Hepatocyte (in vitro differentiated cells): Measurements from ENCODE around the gene CELA2B. TPM values are rescaled to one million over a fixed set of nuclear protein-coding genes. Genes with fewer than 3 reads are reported as not detected.
"Not testable (repeated sequence)": the region's sequence is repeated elsewhere in the genome, so short reads cannot be mapped to it uniquely, and the experiment has no call there.

Source experiments
- DNase-seq: peaks from one replicate; pipeline ENCODE4 v3.0.0-alpha.2; 2016; ENCODE audit warnings: low spot score
- H2AFZ ChIP-seq: fragments of 200-600 bp; sonication (generic); 2 replicates; pipeline ENCODE4 v1.6.0; 2016; ENCODE audit warnings: antibody characterized with exemption, mild to moderate bottlenecking
- H3K27ac ChIP-seq: fragments of 200-600 bp; sonication (generic); 2 replicates; pipeline ENCODE4 v1.5.1; 2016; ENCODE audit warnings: mild to moderate bottlenecking
- H3K27me3 ChIP-seq: fragments of 200-600 bp; sonication (generic); 2 replicates; pipeline ENCODE4 v1.6.1; 2016
- H3K36me3 ChIP-seq: fragments of 200-600 bp; sonication (generic); replicated peaks from 2 replicates; pipeline ENCODE4 v1.5.1; 2016; ENCODE audit warnings: low read depth; ENCODE audit not compliant: insufficient read depth
- H3K4me1 ChIP-seq: fragments of 200-600 bp; sonication (generic); 2 replicates; pipeline ENCODE4 v1.5.1; 2016; ENCODE audit warnings: mild to moderate bottlenecking, moderate library complexity; ENCODE audit not compliant: insufficient read depth
- H3K4me2 ChIP-seq: fragments of 200-600 bp; sonication (generic); 2 replicates; pipeline ENCODE4 v1.6.0; 2016
- H3K4me3 ChIP-seq: fragments of 200-600 bp; sonication (generic); 2 replicates; pipeline ENCODE4 v1.5.1; 2016; ENCODE audit warnings: mild to moderate bottlenecking
- H3K79me2 ChIP-seq: fragments of 200-600 bp; sonication (generic); 2 replicates; pipeline ENCODE4 v1.6.0; 2017; ENCODE audit warnings: mild to moderate bottlenecking
- H3K9me2 ChIP-seq: fragments of 200-600 bp; sonication (generic); replicated peaks from 2 replicates; pipeline ENCODE4 v1.6.0; 2017; ENCODE audit warnings: mild to moderate bottlenecking; ENCODE audit not compliant: insufficient read depth
- H3K9me3 ChIP-seq: fragments of 200-600 bp; sonication (generic); 2 replicates; pipeline ENCODE4 v1.5.1; 2016; ENCODE audit warnings: low read depth, mild to moderate bottlenecking
- H4K20me1 ChIP-seq: fragments of 200-600 bp; sonication (generic); 2 replicates; pipeline ENCODE4 v1.6.0; 2016; ENCODE audit warnings: mild to moderate bottlenecking; ENCODE audit not compliant: insufficient read depth, poor library complexity, severe bottlenecking
- EZH2 ChIP-seq: fragments of 200-600 bp; sonication (generic); IDR thresholded peaks from 2 replicates; pipeline ENCODE4 v1.6.1; 2016; ENCODE audit warnings: antibody characterized with exemption, mild to moderate bottlenecking, borderline replicate concordance
- EZH2phosphoT487 ChIP-seq: fragments of 200-600 bp; sonication (generic); IDR thresholded peaks from one replicate; pipeline ENCODE4 v1.6.1; 2018; ENCODE audit warnings: antibody characterized with exemption, mild to moderate bottlenecking, low read depth, moderate library complexity; ENCODE audit not compliant: unreplicated experiment, severe bottlenecking
- WGBS: methylation state at CpG from one replicate; pipeline ENCODE4 v1.1.6; 2016; ENCODE audit warnings: low lambda C conversion rate; ENCODE audit errors: missing lambda C conversion rate; 5-methylcytosine and 5-hydroxymethylcytosine counted together
- polyA plus RNA-seq: library from polyadenylated mRNA; unstranded; fragments of >200 nt; fragmentation: Nextera tagmentation; extraction: Ambion mirVana; gene quantifications from 2 replicates; pipeline ENCODE4 v1.2.1, GENCODE V29; 2016
- total RNA-seq: library from RNA; depleted of rRNA; stranded (reverse); fragments of >200 nt; gene quantifications from 2 replicates; pipeline ENCODE4 v1.2.3, GENCODE V29; 2014
- TF ChIP-seq, protein P1 (sequence below): fragments of 200-600 bp; sonication (generic); IDR thresholded peaks from 2 replicates; pipeline ENCODE4 v1.5.1; 2016; ENCODE audit warnings: antibody characterized with exemption, mild to moderate bottlenecking; ENCODE audit not compliant: poor library complexity

Gene CELA2B
- total and polyA plus RNA-seq, 2 experiments from 2014 or later: 0.73 to 1.4 TPM

DNA sequence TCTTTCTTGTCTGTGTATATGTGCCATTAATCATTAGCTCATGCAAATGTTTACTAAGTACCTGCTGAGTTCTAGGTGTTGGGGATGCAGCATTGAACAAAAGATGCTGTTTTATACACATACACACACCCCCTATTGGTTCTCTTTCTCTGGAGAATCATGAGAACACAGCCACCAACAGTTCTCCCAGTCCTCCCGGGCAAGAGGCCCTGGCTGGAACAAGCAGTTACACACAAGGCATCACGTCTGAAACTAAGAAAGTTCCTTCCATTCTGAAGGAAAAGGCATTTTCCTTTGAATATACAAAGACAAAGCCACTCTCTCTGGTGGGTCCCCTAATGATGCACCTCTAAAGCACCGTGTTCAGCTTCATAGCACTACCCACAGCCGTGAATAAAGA lies 37.3 kb downstream of the CELA2B start:
- Histone ChIP-seq H3K4me3 (no peak overlapping the region), H2AFZ (no peak overlapping the region), H3K79me2 (no peaks in the 10 kb centered on the region), H3K4me1 (no peaks in the 10 kb centered on the region), H4K20me1 (no peaks in the 10 kb centered on the region), H3K9me2 (no peaks in the 10 kb centered on the region), H3K27me3 (no peaks in the 10 kb centered on the region), H3K4me2 (no peak overlapping the region), H3K27ac (no peak overlapping the region), H3K9me3 (no peaks in the 10 kb centered on the region), H3K36me3 (no peaks in the 10 kb centered on the region)
- no peak for DNase-seq
- WGBS: 89% methylated on average over 4 of the region's 4 CpGs
- TF ChIP-seq EZH2: no peak
- TF ChIP-seq EZH2phosphoT487: no peak
- TF ChIP-seq, protein P1, sequence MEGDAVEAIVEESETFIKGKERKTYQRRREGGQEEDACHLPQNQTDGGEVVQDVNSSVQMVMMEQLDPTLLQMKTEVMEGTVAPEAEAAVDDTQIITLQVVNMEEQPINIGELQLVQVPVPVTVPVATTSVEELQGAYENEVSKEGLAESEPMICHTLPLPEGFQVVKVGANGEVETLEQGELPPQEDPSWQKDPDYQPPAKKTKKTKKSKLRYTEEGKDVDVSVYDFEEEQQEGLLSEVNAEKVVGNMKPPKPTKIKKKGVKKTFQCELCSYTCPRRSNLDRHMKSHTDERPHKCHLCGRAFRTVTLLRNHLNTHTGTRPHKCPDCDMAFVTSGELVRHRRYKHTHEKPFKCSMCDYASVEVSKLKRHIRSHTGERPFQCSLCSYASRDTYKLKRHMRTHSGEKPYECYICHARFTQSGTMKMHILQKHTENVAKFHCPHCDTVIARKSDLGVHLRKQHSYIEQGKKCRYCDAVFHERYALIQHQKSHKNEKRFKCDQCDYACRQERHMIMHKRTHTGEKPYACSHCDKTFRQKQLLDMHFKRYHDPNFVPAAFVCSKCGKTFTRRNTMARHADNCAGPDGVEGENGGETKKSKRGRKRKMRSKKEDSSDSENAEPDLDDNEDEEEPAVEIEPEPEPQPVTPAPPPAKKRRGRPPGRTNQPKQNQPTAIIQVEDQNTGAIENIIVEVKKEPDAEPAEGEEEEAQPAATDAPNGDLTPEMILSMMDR: no peak

DNA sequence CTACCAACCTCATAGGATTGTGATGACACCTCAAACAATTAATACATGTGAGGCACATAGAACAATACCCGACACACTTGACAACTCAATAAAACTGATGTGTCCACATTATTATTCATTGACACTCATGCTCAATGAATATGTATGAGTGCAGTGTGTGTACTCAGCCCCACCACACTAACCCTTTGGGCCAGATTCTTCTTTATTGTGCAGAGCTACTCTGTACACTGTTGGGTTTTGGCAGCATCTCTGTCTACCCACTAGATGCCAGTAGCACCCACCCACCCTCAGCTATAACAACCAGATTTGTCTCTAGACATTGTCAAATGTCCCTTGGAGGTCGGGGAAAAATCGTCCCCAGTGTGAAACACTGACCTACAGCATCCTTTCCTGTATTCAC lies 38.0 kb downstream of the CELA2B start:
- H3K36me3 ChIP-seq: no peaks in the 10 kb centered on the region
- TF ChIP-seq EZH2: no peak
- no peak for TF ChIP-seq EZH2phosphoT487
- TF ChIP-seq, protein P1: no peak
- WGBS: 94% methylated on average over 3 of the region's 3 CpGs
- H3K9me2 ChIP-seq: no peaks in the 10 kb centered on the region
- no peaks in the 10 kb centered on the region for H3K9me3 ChIP-seq
- H3K79me2 ChIP-seq: no peaks in the 10 kb centered on the region
- H3K27ac ChIP-seq: no peak overlapping the region
- no peak overlapping the region for H2AFZ ChIP-seq
- H4K20me1 ChIP-seq: no peaks in the 10 kb centered on the region
- no peaks in the 10 kb centered on the region for H3K4me1 ChIP-seq
- no peak overlapping the region for H3K4me2 ChIP-seq
- no peak for DNase-seq
- H3K4me3 ChIP-seq: no peak overlapping the region
- no peaks in the 10 kb centered on the region for H3K27me3 ChIP-seq

DNA sequence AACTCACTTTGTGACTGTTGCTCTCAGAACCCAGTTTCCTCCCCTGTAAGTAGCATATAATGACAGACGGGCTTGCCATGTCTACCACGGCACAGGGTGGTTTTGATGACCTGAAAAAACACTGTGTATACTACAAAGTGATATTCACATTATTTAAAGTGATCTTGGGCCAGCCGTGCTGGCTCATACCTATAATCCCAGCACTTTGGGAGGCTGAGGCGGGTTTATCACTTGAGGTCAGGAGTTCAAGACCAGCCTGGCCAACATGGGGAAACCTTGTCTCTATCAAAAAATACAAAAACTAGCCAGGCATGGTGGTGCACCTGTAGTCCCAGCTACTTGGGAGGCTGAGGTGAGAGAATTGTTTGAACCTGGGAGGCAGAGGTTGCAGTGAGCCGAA lies 38.7 kb downstream of the CELA2B start:
- H3K9me3 ChIP-seq, H3K27me3 ChIP-seq, H3K27ac ChIP-seq, H3K36me3 ChIP-seq, H4K20me1 ChIP-seq, H3K79me2 ChIP-seq, H3K4me2 ChIP-seq, H3K9me2 ChIP-seq, DNase-seq, H2AFZ ChIP-seq, H3K4me1 ChIP-seq, H3K4me3 ChIP-seq: not testable (repeated sequence)
- 94% methylated on average over 5 of the region's 5 CpGs for WGBS

DNA sequence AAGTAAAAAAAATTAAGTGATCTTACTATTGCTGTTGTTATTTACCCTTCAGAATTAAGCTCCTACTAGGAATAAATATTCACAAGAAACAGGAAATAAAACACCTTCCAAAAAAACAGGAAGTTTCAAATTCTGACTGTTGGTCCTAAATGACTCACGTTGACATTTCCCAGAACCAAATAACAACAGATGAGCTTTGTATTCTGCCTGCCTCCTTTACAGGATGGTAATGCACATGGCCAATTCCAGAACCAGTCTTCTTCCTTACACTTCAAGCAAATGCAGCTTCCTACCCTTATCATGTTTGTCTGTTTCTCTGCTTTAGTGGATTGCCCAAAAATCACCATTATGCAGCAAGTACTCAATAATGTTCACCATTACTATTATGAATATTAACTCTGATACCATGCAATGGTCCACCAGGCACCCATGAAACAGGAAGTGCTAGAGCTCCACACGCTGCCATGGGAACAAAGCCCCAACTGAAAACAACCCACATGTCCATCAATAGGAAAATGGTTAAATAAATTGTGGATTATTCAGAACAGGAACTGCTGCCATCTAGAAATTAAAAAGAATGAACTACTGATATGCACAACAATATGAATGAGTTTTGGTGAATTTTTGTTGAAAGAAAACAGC lies 39.2 kb downstream of the CELA2B start:
- DNase-seq: no peak
- Histone ChIP-seq H3K27me3 (no peaks in the 10 kb centered on the region), H3K27ac (no peak overlapping the region), H3K9me2 (no peaks in the 10 kb centered on the region), H3K4me2 (no peak overlapping the region), H3K4me3 (no peak overlapping the region), H3K9me3 (no peaks in the 10 kb centered on the region), H3K4me1 (no peaks in the 10 kb centered on the region), H3K79me2 (peaks cover 8% of the 10 kb centered on the region), H3K36me3 (no peaks in the 10 kb centered on the region), H4K20me1 (no peaks in the 10 kb centered on the region), H2AFZ (no peak overlapping the region)
- no peak for TF ChIP-seq EZH2phosphoT487
- no peak for TF ChIP-seq EZH2
- TF ChIP-seq, protein P1: no peak
- WGBS: 78% methylated on average over 2 of the region's 2 CpGs
